Right lobe of liver (tissue), 4 donors: ENCODE data around the gene SPAG16.

Experiments
- CTCF ChIP-seq, 4 donors: fragments of 200-600 bp in 3 of 4; fragments of 450-650 bp in 1 of 4; IDR thresholded peaks; one replicate each; pipeline versions ENCODE4 v1.5.1 to v1.8.0; 2016 to 2022; ENCODE audit warnings: antibody characterized with exemption in 4 of 4, mild to moderate bottlenecking in 2 of 4
- POLR2A ChIP-seq: fragments of 450-650 bp; IDR thresholded peaks from one replicate; pipeline ENCODE4 v1.6.1; 2017; ENCODE audit warnings: antibody characterized with exemption, mild to moderate bottlenecking
- donor health status: DM: no; HTN: no; CAD: no.
- donor health status: DM: no; HTN: no; CAD: no.
- donor health status: DM: no; HTN: yes; CAD: no.

GRCh38 chr2:214196260-214196659 lies 912.0 kb downstream of the SPAG16 start:
- TF ChIP-seq CTCF (IDR thresholded peaks at IDR 0.05) (no peak), POLR2A (no peak)
